ENCODE measurements around the gene TFB1M.
"Not testable (repeated sequence)": the region's sequence is repeated elsewhere in the genome, so short reads cannot be mapped to it uniquely, and the experiment has no call there.

TFB1M gene

DNA sequence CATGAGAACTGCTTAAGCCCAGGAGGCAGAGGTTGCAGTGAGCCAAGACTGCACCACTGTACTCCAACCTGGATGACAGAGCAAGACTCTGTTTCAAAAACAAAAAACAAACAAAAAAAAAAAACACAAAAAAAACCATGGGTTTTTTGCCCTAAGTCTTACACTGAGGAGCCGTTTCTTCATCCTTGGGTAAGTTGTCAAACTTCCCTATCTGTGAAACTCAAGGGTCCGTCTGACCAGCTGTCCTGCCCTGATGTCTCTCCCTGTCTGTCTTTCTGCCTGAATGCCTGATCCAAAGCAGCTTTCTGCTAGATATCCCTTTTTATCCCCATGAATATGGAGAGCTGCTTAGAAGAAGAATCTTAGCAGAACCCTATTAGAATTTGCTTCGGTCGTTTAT lies 91.8 kb downstream of the TFB1M start:
- Histone ChIP-seq H3K27ac (ENCODE audit: low read length) (no peak overlapping the region), H3K4me3 (ENCODE audit: low read length) (no peak overlapping the region), H3K4me2 (ENCODE audit: low read length) (no peak overlapping the region), H3K36me3 (replicated peaks; ENCODE audit: low read depth, low read length) (peaks cover 10% of the 10 kb centered on the region), H2AFZ (ENCODE audit: low read depth, low read length) (no peak overlapping the region), H3K79me2 (ENCODE audit: low read length) (no peaks in the 10 kb centered on the region), H3K27me3 (ENCODE audit: low read depth, low read length) (no peaks in the 10 kb centered on the region), H3K9ac (ENCODE audit: low read length) (no peak overlapping the region), H3K4me1 (ENCODE audit: low read length) (peaks cover 50% of the 10 kb centered on the region), H3K9me3 (ENCODE audit: insufficient read depth, low read length) (peaks cover 5% of the 10 kb centered on the region; the same call in 1 of the 2 replicates), H4K20me1 (ENCODE audit: insufficient read depth, low read length) (no peaks in the 10 kb centered on the region)
- TF ChIP-seq EZH2phosphoT487 (IDR thresholded peaks at IDR 0.05; ENCODE audit: low read depth) (no peak), CTCF (IDR thresholded peaks at IDR 0.05; ENCODE audit: low read depth, low read length) (no peak)

- peaks cover 49% of the 10 kb centered on the region for H3K4me1 ChIP-seq (ENCODE audit: low read length)
- H3K9me3 ChIP-seq (ENCODE audit: insufficient read depth, low read length): no peaks in the 10 kb centered on the region
- H2AFZ ChIP-seq (ENCODE audit: low read depth, low read length): no peak overlapping the region
- H4K20me1 ChIP-seq (ENCODE audit: insufficient read depth, low read length): no peaks in the 10 kb centered on the region
- peak overlapping the region; percentile 68 for H3K4me2 ChIP-seq (ENCODE audit: low read length)
- H3K27me3 ChIP-seq (ENCODE audit: low read depth, low read length): no peaks in the 10 kb centered on the region
- TF ChIP-seq EZH2phosphoT487 (IDR thresholded peaks at IDR 0.05; ENCODE audit: low read depth) (no peak), CTCF (IDR thresholded peaks at IDR 0.05; ENCODE audit: low read depth, low read length) (no peak)
- no peaks in the 10 kb centered on the region for H3K36me3 ChIP-seq (replicated peaks; ENCODE audit: low read depth, low read length)
- H3K4me3 ChIP-seq (ENCODE audit: low read length): no peak overlapping the region
- no peaks in the 10 kb centered on the region for H3K79me2 ChIP-seq (ENCODE audit: low read length)
- H3K9ac ChIP-seq (ENCODE audit: low read length): peak overlapping the region; percentile 35; the same call in 1 of the 2 replicates
- H3K27ac ChIP-seq (ENCODE audit: low read length): peak overlapping the region; percentile 45
Measured at GRCh38 chr6:155221086-155221485, 93.2 kb downstream of the TFB1M start.

GRCh38 chr6:155219858-155220301 lies 94.4 kb downstream of the TFB1M start:
- peaks cover 37% of the 10 kb centered on the region for H3K4me1 ChIP-seq (ENCODE audit: low read length)
- no peaks in the 10 kb centered on the region for H3K9me3 ChIP-seq (ENCODE audit: insufficient read depth, low read length)
- H3K9ac ChIP-seq (ENCODE audit: low read length): no peak overlapping the region
- TF ChIP-seq CTCF (IDR thresholded peaks at IDR 0.05; ENCODE audit: low read depth, low read length): no peak
- no peak for TF ChIP-seq EZH2phosphoT487 (IDR thresholded peaks at IDR 0.05; ENCODE audit: low read depth)
- H3K36me3 ChIP-seq (replicated peaks; ENCODE audit: low read depth, low read length): no peaks in the 10 kb centered on the region
- H3K27ac ChIP-seq (ENCODE audit: low read length): no peak overlapping the region
- H3K27me3 ChIP-seq (ENCODE audit: low read depth, low read length): no peaks in the 10 kb centered on the region
- H4K20me1 ChIP-seq (ENCODE audit: insufficient read depth, low read length): no peaks in the 10 kb centered on the region
- H3K79me2 ChIP-seq (ENCODE audit: low read length): no peaks in the 10 kb centered on the region
- H3K4me2 ChIP-seq (ENCODE audit: low read length): no peak overlapping the region
- no peak overlapping the region for H2AFZ ChIP-seq (ENCODE audit: low read depth, low read length)
- no peak overlapping the region for H3K4me3 ChIP-seq (ENCODE audit: low read length)

DNA sequence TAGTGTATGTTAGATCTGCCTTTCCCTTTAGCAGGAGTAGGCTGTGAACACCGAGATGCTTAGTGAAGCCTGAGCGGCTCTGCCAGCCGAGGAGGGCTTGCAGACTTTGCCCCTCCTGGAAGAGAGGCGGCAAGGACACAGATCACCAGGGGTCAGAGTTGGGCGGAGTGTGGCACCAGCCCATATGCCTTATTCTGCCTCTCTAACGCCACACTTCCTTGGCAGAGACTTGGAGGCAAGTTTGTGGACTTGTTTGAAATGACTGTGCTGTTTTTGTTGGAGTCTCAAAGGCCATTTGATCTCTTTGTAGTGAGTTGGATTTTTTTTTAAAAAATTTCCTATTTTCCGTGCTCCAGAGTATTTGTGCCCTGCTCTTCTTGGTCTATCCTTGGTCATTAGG lies 95.0 kb downstream of the TFB1M start:
- no peak for TF ChIP-seq CTCF (IDR thresholded peaks at IDR 0.05; ENCODE audit: low read depth, low read length)
- no peak for TF ChIP-seq EZH2phosphoT487 (IDR thresholded peaks at IDR 0.05; ENCODE audit: low read depth)
- no peak overlapping the region for H3K9ac ChIP-seq (ENCODE audit: low read length)
- H4K20me1 ChIP-seq (ENCODE audit: insufficient read depth, low read length): no peaks in the 10 kb centered on the region

DNA sequence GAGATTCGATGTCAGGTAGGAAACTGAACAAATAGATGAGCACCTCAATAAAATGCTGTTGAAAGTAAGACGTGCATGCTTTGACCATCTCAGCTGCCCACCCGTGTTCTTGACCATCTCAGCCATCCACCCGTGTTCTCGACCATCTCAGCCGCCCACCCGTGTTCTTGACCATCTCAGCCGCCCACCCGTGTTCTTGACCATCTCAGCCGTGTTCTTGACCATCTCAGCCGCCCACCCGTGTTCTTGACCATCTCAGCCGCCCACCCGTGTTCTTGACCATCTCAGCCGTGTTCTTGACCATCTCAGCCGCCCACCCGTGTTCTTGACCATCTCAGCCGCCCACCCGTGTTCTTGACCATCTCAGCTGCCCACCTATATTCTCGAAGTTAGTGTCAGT lies 95.6 kb downstream of the TFB1M start:
- H3K27me3 ChIP-seq (ENCODE audit: low read depth, low read length); H3K9ac ChIP-seq (ENCODE audit: low read length); H3K4me3 ChIP-seq (ENCODE audit: low read length); H3K36me3 ChIP-seq (replicated peaks; ENCODE audit: low read depth, low read length); H3K79me2 ChIP-seq (ENCODE audit: low read length); H2AFZ ChIP-seq (ENCODE audit: low read depth, low read length); H4K20me1 ChIP-seq (ENCODE audit: insufficient read depth, low read length); H3K4me2 ChIP-seq (ENCODE audit: low read length); H3K27ac ChIP-seq (ENCODE audit: low read length); H3K9me3 ChIP-seq (ENCODE audit: insufficient read depth, low read length): not testable (repeated sequence)
- H3K4me1 ChIP-seq (ENCODE audit: low read length): peaks cover 29% of the 10 kb centered on the region

More for the DNA sequence above, 95.0 kb downstream of the TFB1M start:
- H3K4me1 ChIP-seq (ENCODE audit: low read length): peaks cover 31% of the 10 kb centered on the region
- H3K27ac ChIP-seq (ENCODE audit: low read length): no peak overlapping the region
- H3K36me3 ChIP-seq (replicated peaks; ENCODE audit: low read depth, low read length): no peaks in the 10 kb centered on the region
- no peaks in the 10 kb centered on the region for H3K79me2 ChIP-seq (ENCODE audit: low read length)
- no peaks in the 10 kb centered on the region for H3K9me3 ChIP-seq (ENCODE audit: insufficient read depth, low read length)
- no peak overlapping the region for H3K4me3 ChIP-seq (ENCODE audit: low read length)
- no peak overlapping the region for H3K4me2 ChIP-seq (ENCODE audit: low read length)
- no peak overlapping the region for H2AFZ ChIP-seq (ENCODE audit: low read depth, low read length)
- H3K27me3 ChIP-seq (ENCODE audit: low read depth, low read length): no peaks in the 10 kb centered on the region
